ENCODE results near the gene HAPLN3. TPM values are rescaled to one million over a fixed set of nuclear protein-coding genes. Genes with fewer than 3 reads are reported as not detected.

HAPLN3 gene
- polyA plus RNA-seq, 1 experiment, result 25.5 TPM

- no peak for TF ChIP-seq CTCF (IDR thresholded peaks at IDR 0.05; ENCODE audit: insufficient read depth, low read depth, low read length)
Measured at GRCh38 chr15:88891540-88892254, 3.6 kb downstream of the HAPLN3 start.

GRCh38 chr15:88890495-88890894, 4.8 kb downstream of the HAPLN3 start:
- no peak for DNase-seq (ENCODE audit: low read depth)
- peaks cover 4% of the 10 kb centered on the region; the same call in 1 of the 2 replicates for H3K36me3 ChIP-seq (ENCODE audit: control insufficient read depth, insufficient read depth, low read length)
- ChIA-PET POLR2A (interaction anchor here (0.6 kb wide), 1 partner anchor 108 kb away, joined by 3 read pairs; no protein-coding TSS in a partner anchor), CTCF (interaction anchor here (0.6 to 4.2 kb wide), 4 partner anchors 10 to 266 kb away, joined by 3 to 16 read pairs (median 4); no protein-coding TSS in a partner anchor)
- H3K27me3 ChIP-seq (ENCODE audit: control insufficient read depth, insufficient read depth, low read length), result no peaks in the 10 kb centered on the region
- no peak overlapping the region for H3K4me3 ChIP-seq (ENCODE audit: low read depth, low read length)
- TF ChIP-seq CTCF (IDR thresholded peaks at IDR 0.05; ENCODE audit: insufficient read depth, low read depth, low read length), result no peak

More at GRCh38 chr15:88891540-88892254, 3.6 kb downstream of the HAPLN3 start:
- ChIA-PET CTCF (interaction anchor here (0.9 to 4.2 kb wide), 6 partner anchors 13 to 315 kb away, joined by 3 to 16 read pairs (median 3); no protein-coding TSS in a partner anchor), POLR2A (no interaction called here)
- no peak for DNase-seq (ENCODE audit: low read depth)
- H3K36me3 ChIP-seq (ENCODE audit: control insufficient read depth, insufficient read depth, low read length), result peaks cover 7% of the 10 kb centered on the region; the same call in 1 of the 2 replicates
- no peaks in the 10 kb centered on the region for H3K27me3 ChIP-seq (ENCODE audit: control insufficient read depth, insufficient read depth, low read length)
- H3K4me3 ChIP-seq (ENCODE audit: low read depth, low read length), result no peak overlapping the region

GRCh38 chr15:88888719-88889118, 6.6 kb downstream of the HAPLN3 start:
- ChIA-PET POLR2A (no interaction called here), CTCF (interaction anchor here (0.9 kb wide), 1 partner anchor 9 kb away, joined by 3 read pairs; no protein-coding TSS in a partner anchor)
- peaks cover 4% of the 10 kb centered on the region; the same call in 1 of the 2 replicates for H3K36me3 ChIP-seq (ENCODE audit: control insufficient read depth, insufficient read depth, low read length)
- no peaks in the 10 kb centered on the region; the same call in 1 of the 2 replicates for H3K27me3 ChIP-seq (ENCODE audit: control insufficient read depth, insufficient read depth, low read length)
- DNase-seq (ENCODE audit: low read depth), result no peak
- no peak overlapping the region for H3K4me3 ChIP-seq (ENCODE audit: low read depth, low read length)
- TF ChIP-seq CTCF (IDR thresholded peaks at IDR 0.05; ENCODE audit: insufficient read depth, low read depth, low read length), result no peak

- no peak for DNase-seq (ENCODE audit: low read depth)
- H3K4me3 ChIP-seq (ENCODE audit: low read depth, low read length), result no peak overlapping the region
- no peak for TF ChIP-seq CTCF (IDR thresholded peaks at IDR 0.05; ENCODE audit: insufficient read depth, low read depth, low read length)
- ChIA-PET CTCF (interaction anchor here (0.6 to 1.4 kb wide), 3 partner anchors 9 to 285 kb away, joined by 3 to 4 read pairs (median 4); no protein-coding TSS in a partner anchor), POLR2A (no interaction called here)
- no peaks in the 10 kb centered on the region; the same call in 1 of the 2 replicates for H3K27me3 ChIP-seq (ENCODE audit: control insufficient read depth, insufficient read depth, low read length)
- H3K36me3 ChIP-seq (ENCODE audit: control insufficient read depth, insufficient read depth, low read length), result peaks cover 4% of the 10 kb centered on the region; the same call in 1 of the 2 replicates
Measured at GRCh38 chr15:88887068-88887580, 8.2 kb downstream of the HAPLN3 start.

GRCh38 chr15:88882785-88883184, 12.6 kb downstream of the HAPLN3 start:
- Histone ChIP-seq H3K36me3 (ENCODE audit: control insufficient read depth, insufficient read depth, low read length) (peaks cover 11% of the 10 kb centered on the region), H3K27me3 (ENCODE audit: control insufficient read depth, insufficient read depth, low read length) (no peaks in the 10 kb centered on the region; the same call in 1 of the 2 replicates), H3K4me3 (ENCODE audit: low read depth, low read length) (no peak overlapping the region)
- ChIA-PET POLR2A (no interaction called here), CTCF (interaction anchor here (0.6 to 2.1 kb wide), 6 partner anchors 15 to 295 kb away, joined by 3 to 6 read pairs (median 3); no protein-coding TSS in a partner anchor)
- DNase-seq (ENCODE audit: low read depth), result no peak
- TF ChIP-seq CTCF (IDR thresholded peaks at IDR 0.05; ENCODE audit: insufficient read depth, low read depth, low read length), result no peak
